Gastroesophageal sphincter (tissue), 3 donors: Measurements from ENCODE around the gene RABGGTA.

Experiments
- POLR2A ChIP-seq, 2 donors: fragments of 450-650 bp; IDR thresholded peaks; one replicate each; pipeline ENCODE4 v1.6.1; 2017; ENCODE audit warnings: antibody characterized with exemption in 2 of 2, mild to moderate bottlenecking in 2 of 2, moderate library complexity in 1 of 2
- POLR2AphosphoS5 ChIP-seq: sonication (generic); formaldehyde crosslinking; IDR thresholded peaks from one replicate; pipeline ENCODE4 v1.6.1; 2017; ENCODE audit warnings: antibody characterized with exemption
- TF ChIP-seq, protein P1 (sequence below), 4 experiments: fragments of 200-600 bp in 2 of 4; fragments of 450-650 bp in 2 of 4; sonication (generic) in 1 of 4; IDR thresholded peaks; one replicate each; pipeline ENCODE4 v1.5.1; 2017 to 2019; ENCODE audit warnings: antibody characterized with exemption in 4 of 4, mild to moderate bottlenecking in 2 of 4, moderate library complexity in 2 of 4

DNA sequence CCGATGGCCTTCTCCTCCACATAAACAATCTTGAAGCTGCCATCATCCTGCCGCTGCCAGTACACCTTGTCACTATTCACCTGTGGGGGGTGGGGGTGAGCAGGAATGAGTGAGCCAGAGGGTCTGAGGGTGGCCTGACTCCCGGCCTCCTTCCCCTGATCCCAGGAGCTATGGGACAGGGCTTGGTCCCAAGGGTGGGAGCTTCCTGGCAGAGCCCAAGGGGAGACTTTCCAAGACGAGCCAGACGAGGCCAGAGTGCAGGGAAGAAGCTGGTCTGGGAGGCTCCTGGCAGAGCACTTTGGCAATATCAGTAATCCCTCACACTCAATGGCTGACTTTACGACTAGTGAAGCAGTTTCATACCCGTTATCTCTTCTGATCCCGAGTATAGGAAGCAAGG, 16.0 kb downstream of the RABGGTA start:
- no peak for TF ChIP-seq POLR2AphosphoS5
- no peak for TF ChIP-seq POLR2A (IDR thresholded peaks at IDR 0.05)
- TF ChIP-seq, protein P1, sequence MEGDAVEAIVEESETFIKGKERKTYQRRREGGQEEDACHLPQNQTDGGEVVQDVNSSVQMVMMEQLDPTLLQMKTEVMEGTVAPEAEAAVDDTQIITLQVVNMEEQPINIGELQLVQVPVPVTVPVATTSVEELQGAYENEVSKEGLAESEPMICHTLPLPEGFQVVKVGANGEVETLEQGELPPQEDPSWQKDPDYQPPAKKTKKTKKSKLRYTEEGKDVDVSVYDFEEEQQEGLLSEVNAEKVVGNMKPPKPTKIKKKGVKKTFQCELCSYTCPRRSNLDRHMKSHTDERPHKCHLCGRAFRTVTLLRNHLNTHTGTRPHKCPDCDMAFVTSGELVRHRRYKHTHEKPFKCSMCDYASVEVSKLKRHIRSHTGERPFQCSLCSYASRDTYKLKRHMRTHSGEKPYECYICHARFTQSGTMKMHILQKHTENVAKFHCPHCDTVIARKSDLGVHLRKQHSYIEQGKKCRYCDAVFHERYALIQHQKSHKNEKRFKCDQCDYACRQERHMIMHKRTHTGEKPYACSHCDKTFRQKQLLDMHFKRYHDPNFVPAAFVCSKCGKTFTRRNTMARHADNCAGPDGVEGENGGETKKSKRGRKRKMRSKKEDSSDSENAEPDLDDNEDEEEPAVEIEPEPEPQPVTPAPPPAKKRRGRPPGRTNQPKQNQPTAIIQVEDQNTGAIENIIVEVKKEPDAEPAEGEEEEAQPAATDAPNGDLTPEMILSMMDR (IDR thresholded peaks at IDR 0.05), result no peak
